Renal cortical epithelial cell (primary cell): Measurements from ENCODE around the gene PLPP3. TPM values are rescaled to one million over a fixed set of nuclear protein-coding genes. Genes with fewer than 3 reads are reported as not detected.

Experiments used
- DNase-seq: peaks from one replicate; pipeline ENCODE4 v3.0.0-alpha.2; 2011; ENCODE audit warnings: low read depth
- total RNA-seq: library from RNA; depleted of rRNA; stranded (reverse); fragments of >200 nt; gene quantifications from 2 replicates; pipeline ENCODE4 v1.2.3, GENCODE V29; 2014

PLPP3 gene
- total RNA-seq, 1 donor from 2014 or later, result 9.9 TPM

DNA sequence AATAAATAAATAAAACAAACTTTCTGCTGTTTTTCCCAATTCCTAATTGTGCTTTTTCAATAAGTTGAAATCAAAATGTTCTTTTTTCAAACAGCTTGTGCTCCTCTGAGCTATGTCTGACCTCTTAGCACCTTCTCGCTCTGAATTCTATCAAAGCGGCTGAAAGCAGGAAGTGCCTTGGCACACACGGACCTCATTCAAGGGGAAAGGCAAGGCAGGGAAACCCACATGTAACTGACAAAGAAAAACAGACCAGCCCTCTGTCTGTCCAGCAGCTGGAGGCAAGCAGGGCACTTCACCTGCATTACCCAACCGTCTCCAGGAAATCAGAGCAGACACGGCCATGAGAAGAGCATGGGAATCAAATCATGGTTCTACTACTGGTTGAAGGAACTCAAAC, 56.7 kb downstream of the PLPP3 start:
- DNase-seq, result no peak

DNA sequence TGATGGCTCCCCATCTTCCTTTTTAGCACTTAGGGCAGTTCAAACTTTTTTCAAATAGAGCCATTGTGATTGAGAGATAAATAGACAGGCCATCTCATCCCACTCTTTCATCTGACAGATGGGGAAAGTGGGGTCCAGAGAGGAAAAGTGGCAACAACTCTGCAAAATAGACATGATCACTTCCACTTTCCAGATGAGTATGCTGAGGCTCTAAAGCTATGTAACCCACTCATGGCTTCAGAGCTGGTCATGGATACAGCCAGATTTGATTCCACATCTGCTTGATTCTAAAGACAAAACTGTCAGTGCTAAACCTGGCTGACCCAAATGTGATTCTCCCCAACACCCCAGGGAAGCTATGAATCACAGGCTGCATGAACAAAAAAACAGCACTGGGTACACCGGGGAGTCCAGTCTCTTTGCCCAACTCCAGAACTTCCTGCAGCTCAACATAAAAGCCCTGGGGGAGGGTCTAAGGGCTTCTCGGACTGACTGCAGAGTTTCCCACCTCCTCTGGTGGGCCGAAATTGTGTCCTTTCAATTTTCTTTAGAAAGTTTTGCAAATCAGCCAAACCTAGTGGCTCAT, 59.3 kb downstream of the PLPP3 start:
- no peak for DNase-seq

DNA sequence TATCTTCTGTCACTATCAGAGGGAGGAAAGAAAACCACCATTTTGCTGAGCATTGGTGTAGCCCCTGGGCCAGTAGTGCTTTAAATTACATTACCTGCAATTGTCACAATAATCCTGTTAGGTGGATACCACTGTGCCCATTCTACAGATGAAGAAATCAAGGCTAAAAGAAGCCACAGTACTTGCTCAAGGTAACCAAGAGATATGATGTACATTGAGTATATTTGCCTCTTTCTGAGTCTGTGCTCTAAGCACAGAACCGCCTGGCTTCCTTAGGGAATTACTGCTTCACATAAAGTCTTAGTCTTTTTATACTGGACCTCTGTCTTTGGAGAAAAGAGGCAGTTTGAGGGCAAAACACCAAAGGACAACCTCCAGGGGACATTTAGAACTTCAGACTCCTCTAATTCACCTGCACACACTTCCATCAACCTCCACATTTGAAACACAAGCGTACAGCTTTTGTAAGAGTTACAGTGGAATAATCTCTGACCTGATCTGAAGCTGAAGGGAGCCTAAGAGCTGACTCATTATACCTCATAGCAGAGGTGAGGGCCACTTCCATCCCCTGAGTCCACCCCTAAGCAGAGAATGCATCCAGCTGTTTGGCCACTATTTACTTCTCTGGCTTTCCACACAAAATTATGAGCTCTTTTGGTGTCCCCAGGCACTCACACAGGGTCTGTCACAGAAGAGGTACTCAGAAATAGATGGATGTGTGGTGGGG, 61.8 kb downstream of the PLPP3 start:
- DNase-seq, result peak; percentile 47

DNA sequence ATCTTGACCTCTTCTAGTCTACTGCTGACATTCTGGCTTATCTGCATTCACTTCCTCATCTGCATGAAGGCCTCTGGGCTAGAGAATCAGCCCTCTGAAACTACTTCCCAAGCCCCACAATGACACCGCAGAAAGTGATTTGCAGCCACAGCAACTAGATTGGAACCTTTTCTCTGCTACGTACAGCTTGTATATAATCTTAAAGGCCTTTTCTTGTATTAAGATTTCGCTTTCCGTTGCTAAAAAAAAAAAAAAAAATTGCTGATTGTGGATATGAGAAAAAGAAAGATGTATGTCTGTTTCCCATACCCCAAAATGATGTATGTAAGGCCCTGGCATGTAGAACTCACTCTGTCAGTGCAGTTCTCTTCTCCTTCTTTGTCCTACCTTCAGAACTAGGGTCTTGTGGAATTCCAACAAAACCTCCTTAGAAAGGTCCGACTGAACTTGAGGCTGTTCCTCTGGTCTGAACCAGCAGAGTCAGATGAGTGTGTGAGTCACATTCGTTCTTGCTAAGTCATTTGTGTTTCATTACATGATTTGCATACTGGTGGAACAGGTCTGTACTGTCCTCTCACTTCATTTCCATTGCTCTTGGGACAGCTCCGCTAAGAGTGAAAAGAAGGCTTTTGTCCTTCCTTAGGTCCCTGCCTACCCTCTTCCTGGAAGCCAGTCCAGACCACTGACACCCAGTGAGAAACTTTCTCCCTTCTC, 62.7 kb downstream of the PLPP3 start:
- DNase-seq, result peak; percentile 96

DNA sequence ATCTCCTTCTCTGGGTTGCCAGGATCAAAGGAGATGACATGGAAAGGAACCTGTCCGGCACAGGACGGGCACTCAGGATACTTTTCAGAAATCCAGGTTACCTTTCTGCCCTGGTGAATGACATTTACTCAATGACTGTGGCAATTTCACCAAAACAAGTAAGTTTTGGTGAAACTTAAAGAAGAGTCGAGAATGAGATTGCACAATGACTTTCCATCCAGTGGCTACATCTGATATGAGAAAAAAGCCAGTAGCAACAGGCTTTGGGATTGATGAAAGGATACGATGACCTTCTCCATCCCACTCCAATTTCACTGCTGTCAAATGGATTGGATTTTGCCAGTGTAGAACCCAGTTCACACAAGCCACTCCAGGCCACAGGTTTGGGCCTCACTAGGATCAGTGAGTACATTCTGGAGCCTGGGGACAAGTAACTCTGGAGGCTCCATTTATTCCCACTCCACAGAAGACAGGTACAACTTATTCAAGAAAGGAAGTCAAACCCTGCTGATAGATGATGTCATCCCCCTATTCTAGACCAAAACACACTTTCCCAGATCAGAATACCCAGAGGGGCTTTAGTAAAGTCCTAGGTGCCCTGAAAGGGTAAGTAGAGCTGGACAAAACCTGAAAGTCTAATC, 63.3 kb downstream of the PLPP3 start:
- DNase-seq, result no peak

DNA sequence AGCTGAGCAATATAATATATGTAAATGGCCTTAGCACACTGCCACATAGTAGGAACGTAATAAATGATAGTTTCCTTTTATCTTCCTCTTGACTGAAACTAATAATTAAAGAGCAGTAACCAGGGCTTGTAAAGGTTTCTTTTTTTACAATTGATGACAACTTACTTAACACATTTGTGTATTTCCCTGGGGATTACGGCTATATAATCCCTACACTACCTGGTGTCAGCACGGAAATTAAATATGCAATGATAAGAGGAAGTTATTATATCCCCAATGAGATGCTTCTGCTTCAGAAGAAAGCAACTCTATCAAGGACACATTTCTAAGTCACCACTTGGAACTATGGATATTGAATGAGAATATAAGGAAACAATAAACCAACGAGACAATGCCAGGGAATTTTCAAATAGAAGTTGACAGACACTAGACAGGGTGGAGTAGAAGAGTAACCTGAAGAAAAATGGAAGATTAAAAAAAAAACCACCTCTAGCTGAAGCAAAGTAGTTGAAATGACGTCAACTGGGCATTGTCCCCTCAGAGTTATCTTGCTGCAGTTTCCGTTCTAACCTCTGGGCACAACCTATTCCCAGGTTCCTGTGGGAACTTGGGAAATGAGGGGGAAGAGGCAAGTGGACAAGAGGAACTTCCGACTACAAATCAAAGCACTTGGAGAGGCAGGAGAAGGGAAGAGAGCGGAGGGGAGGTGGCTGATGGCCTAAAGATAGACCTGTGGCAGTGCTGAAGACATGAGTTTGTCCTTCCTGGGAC, 66.5 kb downstream of the PLPP3 start:
- DNase-seq, result no peak

DNA sequence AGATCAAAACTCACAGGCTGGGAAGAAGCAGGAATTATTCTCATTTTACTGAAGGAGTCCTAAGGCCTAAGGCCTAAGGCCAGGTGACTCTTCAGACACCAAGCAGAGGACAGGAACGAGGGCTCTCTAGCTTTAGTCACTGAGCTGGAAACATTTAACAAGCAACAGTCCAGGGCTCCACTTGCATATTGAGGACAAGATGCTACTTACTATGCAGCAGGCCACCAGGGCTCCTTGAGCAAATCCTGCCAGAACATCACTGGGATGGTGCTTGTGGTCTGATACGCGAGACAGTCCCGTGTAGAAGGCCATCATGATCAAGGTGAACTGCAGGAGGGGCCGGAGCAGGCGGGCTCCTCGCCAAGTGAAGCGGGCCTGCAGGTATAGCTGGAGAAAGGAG, 67.6 kb downstream of the PLPP3 start:
- DNase-seq, result no peak

DNA sequence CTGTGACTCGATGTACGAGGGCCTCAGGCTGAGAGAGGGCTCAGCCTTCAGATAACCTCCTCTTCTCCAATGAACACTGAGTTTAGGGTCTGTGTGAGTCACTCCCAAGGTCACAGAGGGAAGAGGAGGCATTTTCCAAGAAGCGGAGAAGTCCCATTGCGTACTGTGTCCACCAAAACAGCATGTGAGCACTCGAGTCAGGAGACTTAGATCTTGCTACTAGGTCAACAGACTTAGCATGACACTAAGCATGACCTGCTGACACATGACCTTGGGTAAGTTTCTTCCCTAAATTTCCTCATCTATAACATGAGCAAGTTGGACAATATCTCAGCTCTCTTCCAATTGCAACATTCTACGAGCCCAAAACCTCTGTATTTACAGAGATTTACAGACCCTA, 68.0 kb downstream of the PLPP3 start:
- DNase-seq, result no peak

DNA sequence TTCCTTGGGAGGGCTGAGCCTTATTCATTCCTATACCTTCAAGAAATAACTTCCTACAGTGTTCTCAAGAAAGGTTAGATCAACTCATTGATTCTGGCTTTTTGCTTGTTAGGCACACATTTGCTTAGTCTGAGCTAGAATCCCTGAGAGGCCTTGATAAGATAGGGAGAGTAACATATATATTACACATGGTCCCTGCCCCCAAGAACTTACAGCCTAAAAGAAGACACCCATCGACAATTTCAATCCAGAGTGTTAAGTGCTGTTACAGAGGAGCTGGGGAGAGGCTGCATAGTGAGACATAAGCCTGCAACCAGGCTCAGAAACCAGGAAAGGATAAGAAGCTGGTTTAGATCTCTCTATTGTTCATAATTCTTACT, 68.7 kb downstream of the PLPP3 start:
- DNase-seq, result no peak

DNA sequence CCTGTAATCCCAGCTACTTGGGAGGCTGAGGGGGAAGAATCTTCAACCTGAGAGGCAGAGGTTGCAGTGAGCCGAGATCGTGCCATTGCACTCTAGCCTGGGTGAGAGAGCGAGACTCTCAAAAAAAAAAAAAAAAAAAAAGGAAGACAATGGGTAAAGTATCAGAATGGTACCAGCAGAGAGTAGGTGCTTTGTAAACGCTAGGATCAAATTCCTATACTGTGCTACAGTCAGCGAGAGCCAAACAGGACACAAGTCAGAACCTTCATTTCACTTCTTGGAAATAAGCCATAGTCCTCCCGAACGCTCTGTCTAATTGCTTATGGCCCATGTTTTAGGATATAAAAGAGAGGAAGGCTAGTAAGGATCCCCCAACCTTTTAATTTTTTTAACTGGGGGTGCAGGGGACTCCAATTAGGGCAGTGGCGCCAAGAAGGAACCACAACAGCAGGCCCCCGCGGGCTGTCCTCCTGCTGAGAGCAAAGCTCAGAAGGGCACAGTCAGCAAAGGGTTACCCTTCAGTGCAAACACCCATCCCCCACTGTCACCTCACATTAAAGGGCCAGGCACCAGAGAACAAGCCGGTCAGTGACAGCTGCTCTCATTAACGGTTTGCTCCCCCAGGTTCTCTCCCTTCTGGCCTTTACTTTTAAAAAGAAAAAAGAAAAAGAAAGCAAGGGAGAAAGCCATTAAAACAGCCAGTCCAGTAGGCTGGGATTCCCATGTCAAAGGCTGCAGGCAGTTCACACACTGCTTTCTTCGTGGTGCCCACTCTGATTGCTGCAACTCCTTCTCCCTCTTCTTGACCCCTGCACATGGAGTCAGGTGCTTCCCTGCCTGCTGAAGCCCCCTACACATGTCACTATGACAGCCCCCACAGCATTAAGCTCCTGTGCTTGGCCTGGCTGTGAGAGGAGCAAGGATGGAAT, 69.4 kb downstream of the PLPP3 start:
- DNase-seq, result no peak

DNA sequence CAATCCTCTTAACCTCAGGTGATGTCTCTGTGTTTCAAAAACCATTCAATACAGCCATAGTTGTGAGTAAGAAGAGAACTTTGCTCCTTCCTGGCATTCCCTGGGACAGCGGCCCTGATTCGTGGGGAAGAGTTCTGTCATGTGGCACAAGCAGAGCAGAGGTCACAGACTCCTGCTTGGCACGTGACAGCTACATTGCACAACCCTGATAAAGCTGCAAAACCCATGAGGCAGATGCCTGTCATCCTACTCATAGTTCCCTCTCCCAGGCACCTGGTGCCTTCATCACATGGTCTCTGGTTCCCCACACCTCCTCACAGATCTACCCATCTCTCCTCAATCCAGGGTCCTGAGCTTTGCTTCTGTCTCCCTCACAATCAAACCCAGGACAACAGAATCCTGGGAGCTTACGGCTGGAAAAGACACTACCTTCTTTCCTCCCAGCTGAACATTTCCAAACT, 70.8 kb downstream of the PLPP3 start:
- peak; percentile 94 for DNase-seq

DNA sequence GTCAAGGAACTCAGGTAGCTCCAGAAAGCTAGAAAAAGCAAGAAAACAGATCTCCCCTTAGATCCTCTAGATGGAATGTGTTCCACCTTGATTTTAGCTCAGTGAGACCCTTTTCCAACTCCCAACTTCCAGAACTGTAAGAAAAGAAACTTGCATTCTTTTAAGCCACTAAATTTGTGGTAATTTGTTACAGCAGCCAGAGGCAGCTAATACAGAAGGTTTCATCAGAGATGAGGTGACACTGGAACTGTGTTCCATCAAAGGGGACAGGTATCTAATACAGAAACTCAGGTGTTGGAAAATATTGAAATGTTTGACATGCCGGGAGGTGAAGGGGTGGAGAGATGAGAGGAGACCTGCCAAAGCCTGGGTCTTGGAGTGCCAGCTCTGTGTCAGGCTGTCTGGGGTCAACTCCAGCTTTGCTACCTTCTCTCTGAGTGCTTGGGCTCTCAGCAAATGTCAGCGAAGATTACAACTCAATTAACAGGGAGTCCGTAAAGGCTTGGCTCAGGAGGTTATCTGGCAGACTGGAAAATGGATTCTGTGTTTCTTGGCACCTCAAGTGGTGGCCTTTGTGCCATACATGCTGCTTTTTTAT, 71.3 kb downstream of the PLPP3 start:
- no peak for DNase-seq

DNA sequence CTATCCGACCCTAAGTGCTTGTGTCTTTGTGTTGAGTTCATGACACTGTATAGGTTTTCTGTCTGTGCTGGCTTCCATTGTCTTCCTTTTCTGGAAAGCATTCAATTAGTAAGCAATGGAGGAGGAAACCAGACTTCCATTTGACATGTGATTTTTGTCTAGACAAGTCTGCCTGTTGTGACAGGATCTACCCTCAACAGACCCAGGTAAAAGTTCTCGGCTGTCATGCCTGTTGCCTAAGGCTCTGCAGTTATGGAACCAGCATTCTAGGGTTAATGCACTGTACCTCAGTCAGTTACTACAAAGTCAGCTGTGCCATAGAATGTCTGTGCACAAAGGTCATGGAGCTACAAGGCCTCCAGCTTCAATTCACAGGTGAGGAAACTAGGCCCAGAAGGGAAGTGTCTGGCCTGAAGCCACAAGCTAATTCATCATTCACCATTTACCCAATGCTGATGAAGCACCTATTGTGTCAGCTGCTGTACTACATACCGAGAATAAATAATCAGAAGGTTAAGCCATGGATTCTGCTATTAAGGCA, 72.3 kb downstream of the PLPP3 start:
- DNase-seq, result no peak

DNA sequence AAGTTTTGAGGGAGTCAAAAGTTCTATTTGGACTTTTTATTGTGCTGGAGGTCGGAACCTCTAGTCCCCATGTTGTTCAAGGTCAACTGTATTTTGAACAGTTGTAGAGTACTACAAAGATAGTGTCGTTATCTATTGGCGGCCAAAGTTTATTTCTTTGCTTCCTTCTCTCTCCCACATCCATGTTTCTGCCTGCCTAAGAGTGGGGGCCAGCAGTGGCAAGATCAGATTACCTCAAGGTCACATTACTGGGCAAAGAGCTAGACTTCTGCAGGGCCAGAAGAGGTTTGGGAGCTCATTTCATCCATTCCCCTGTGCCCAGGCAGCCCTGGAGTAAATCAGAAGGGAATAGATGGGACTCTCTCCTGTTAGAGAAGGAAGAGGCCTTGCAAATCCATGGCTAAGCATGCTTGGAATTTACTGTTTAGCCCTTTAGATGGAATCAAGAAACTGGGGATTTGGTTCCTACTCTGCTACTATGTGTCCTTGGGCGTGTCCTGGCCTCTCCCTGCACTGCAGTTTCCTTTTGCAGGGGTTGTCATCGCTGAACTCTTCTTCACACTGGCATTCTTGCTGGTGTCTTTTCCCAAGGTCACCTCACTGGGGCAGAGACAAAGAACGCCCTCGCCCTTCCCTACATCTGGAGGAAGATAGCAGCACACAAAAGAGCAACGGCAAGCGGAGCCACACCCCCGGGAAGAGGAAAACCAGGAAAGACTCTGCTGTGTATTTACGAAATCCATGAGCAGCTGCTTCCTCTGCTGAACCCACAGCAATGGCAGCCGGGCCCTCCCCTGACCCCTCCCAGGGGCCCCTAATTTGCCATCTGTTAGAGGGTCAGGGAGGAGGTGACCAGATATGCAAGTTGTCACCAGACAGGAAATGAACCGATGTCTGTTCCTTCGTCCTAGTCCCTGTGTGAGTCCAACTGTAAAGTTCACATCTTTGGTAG, 73.3 kb downstream of the PLPP3 start:
- no peak for DNase-seq

DNA sequence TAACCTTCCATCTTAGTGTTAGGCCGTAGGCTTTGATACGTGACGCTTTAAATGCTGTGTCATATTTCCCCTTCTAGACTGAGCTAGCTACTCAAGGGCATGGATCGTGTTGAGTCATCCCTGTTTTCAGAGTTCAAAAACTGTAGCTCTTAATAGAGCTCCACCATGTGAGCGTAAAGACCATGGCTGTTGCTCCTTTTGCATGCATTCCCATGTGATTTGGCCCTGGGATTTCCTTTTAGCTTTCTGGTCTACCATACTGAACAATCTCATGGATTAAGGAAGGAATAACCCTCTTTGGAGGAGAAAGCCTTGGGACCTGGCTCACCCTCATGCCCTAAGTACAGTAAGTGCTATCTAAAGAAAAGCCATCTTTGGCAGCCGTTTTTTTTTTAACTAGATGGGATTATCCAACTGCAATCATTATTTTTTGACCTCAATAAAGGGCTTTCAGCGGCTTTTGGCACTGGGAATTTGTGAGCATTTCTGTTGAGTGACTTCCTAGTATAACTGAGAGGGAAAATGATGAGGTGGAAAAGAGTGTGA, 76.6 kb downstream of the PLPP3 start:
- DNase-seq, result peak; percentile 79

DNA sequence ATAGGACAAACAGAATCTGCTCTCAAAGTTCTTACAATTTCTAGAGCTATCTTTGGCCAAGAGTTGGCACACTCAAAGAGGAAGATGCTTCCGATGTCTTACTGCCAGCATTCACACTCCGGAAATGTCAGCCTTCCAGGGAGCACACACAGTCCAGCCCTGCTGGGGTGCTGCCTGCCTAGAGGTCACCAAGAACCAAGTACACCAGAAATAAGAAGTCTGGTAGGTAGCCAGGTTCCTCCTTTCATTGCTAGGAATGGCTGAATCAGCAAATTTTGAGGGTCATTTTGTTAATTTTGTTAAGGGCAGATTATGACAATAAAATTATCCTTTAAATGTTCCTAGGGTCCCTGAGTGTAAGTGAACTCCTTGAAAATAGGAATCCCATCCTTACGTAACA, 77.5 kb downstream of the PLPP3 start:
- no peak for DNase-seq

DNA sequence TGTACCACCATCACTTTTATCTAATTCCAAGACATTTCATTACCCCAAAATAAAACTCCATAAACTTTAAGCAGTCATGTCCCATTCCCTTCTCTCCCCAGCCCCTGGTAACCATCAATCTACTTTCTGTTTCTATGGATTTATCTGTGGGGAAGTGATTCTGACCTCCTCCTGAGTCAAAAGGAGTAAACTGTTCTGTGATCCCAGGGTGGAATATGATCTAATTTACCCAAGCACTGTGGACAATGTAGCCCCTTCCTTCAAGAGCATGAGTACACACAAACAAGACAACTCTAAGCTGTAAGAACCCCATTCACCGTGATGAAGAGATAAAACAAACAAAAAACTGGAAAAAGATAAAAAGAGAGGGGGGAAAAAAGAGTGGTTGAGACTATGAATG, 77.9 kb downstream of the PLPP3 start:
- no peak for DNase-seq
